ENCODE data around the gene NDUFV1.
"Not testable (repeated sequence)": the region's sequence is repeated elsewhere in the genome, so short reads cannot be mapped to it uniquely, and the experiment has no call there.

The NDUFV1 gene

DNA sequence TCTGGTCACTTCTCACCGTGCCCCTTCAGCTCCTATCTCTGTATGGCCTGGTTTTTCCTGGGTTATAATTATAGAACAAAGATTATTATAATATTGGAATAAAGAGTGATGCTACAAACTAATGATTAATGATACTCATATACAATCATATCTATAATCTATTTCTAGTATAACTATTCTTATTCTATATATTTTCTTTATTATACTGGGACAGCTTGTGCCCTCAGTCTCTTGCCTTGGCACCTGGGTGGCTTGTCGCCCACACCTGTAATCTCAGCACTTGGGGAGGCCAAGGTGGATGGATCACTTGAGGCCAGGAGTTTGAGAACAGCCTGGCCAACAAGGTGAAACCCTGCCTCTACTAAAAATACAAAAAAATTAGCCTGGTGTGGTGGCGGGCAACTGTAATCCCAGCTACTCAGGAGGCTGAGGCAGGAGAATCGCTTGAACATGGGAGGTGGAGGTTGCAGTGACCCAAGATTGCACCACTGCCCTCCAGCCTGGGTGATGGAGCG, 53.0 kb downstream of the NDUFV1 start:
- not testable (repeated sequence) for DNase-seq

- DNase-seq: not testable (repeated sequence)
Measured at GRCh38 chr11:67660752-67661151, 54.0 kb downstream of the NDUFV1 start.

All from NCI-H2081 treated with DMSO at 0.1 percent for 48 hours (cell line).